NCI-H510A (cell line): ENCODE data around the gene RPL27.

Source experiments
- DNase-seq: peaks from one replicate; lab custom pipeline; 2025; lab: John Stamatoyannopoulos, UW

RPL27 gene

GRCh38 chr17:43020789-43021740, 22.8 kb downstream of the RPL27 start:
- DNase-seq, result no peak

GRCh38 chr17:43021741-43022512, 23.7 kb downstream of the RPL27 start, which contains the start of gene VAT1:
Gene VAT1, minus strand, starts transcription at chr17:43022385. Its CDS starts 63 bp downstream, at chr17:43022322.
- DNase-seq, result peak; percentile 46

GRCh38 chr17:43024407-43025289, 26.4 kb downstream of the RPL27 start, which contains the start of gene RND2:
Gene RND2, plus strand, starts transcription at chr17:43025231. Its CDS starts 117 bp downstream, at chr17:43025348.
- peak; percentile 78 for DNase-seq

GRCh38 chr17:43025290-43025657, 27.1 kb downstream of the RPL27 start:
- no peak for DNase-seq

- no peak for DNase-seq
These were observed 27.7 kb downstream of the RPL27 start for GRCh38 chr17:43025766-43026537.

- no peak for DNase-seq
These were observed 28.4 kb downstream of the RPL27 start for GRCh38 chr17:43026595-43026994.

GRCh38 chr17:43027091-43028032, 29.1 kb downstream of the RPL27 start:
- DNase-seq, result no peak

GRCh38 chr17:43028221-43028861, 30.1 kb downstream of the RPL27 start:
- no peak for DNase-seq

GRCh38 chr17:43030137-43030767, 32.0 kb downstream of the RPL27 start:
- DNase-seq, result no peak

GRCh38 chr17:43031666-43032065, 33.4 kb downstream of the RPL27 start:
- DNase-seq, result no peak

- peak; percentile 14 for DNase-seq
These were observed 36.0 kb downstream of the RPL27 start for GRCh38 chr17:43033948-43034881.

- DNase-seq, result no peak
These were observed 36.7 kb downstream of the RPL27 start for GRCh38 chr17:43034894-43035293.

GRCh38 chr17:43039646-43040045, 41.4 kb downstream of the RPL27 start:
- DNase-seq, result no peak

- no peak for DNase-seq
These were observed 42.4 kb downstream of the RPL27 start for GRCh38 chr17:43040655-43041054.

GRCh38 chr17:43042025-43042628, 43.9 kb downstream of the RPL27 start:
- no peak for DNase-seq

GRCh38 chr17:43043307-43043706, 45.1 kb downstream of the RPL27 start:
- DNase-seq, result no peak

- DNase-seq, result no peak
These were observed 45.8 kb downstream of the RPL27 start for GRCh38 chr17:43044024-43044423.
